ENCODE data around the gene CALU. TPM values are rescaled to one million over a fixed set of nuclear protein-coding genes. Genes with fewer than 3 reads are reported as not detected.

The CALU gene
- total RNA-seq, 3 donors from 2014 or later, result 46.0 to 47.7 (median 46.4) TPM

- no peak within 1 kb of the TSS for H3K4me3 Mint-ChIP-seq
- no peaks in the 10 kb centered on the region for H3K27me3 Mint-ChIP-seq (ENCODE audit: low read depth)
- peaks cover 10% of the 10 kb centered on the region for H3K4me1 Mint-ChIP-seq (ENCODE audit: low read depth)
- ATAC-seq, result no peak
- DNase-seq, result no peak
- peaks cover 23% of the 10 kb centered on the region for H3K36me3 Mint-ChIP-seq (ENCODE audit: insufficient read depth)
- H3K9me3 Mint-ChIP-seq, result peaks cover 19% of the 10 kb centered on the region
Measured at GRCh38 chr7:128775744-128776474, 36.8 kb downstream of the CALU start, which contains the start of gene OPN1SW. Gene OPN1SW, minus strand, starts transcription at chr7:128775794. Its CDS starts 13 bp downstream, at chr7:128775781.

GRCh38 chr7:128777156-128778123 is 38.3 kb downstream of the CALU start:
- no peak for ATAC-seq
- DNase-seq, result no peak
- peaks cover 13% of the 10 kb centered on the region for H3K36me3 Mint-ChIP-seq (ENCODE audit: insufficient read depth)
- no peaks in the 10 kb centered on the region for H3K27me3 Mint-ChIP-seq (ENCODE audit: low read depth)
- peaks cover 19% of the 10 kb centered on the region for H3K9me3 Mint-ChIP-seq
- peaks cover 10% of the 10 kb centered on the region for H3K4me1 Mint-ChIP-seq (ENCODE audit: low read depth)
- no peak overlapping the region for H3K4me3 Mint-ChIP-seq

- no peak for ATAC-seq
- Mint-ChIP-seq H3K4me1 (ENCODE audit: low read depth) (peaks cover 10% of the 10 kb centered on the region), H3K27me3 (ENCODE audit: low read depth) (no peaks in the 10 kb centered on the region), H3K36me3 (ENCODE audit: insufficient read depth) (peaks cover 6% of the 10 kb centered on the region), H3K4me3 (no peak overlapping the region), H3K9me3 (peaks cover 19% of the 10 kb centered on the region)
- no peak for DNase-seq
Measured at GRCh38 chr7:128778946-128779345, 39.8 kb downstream of the CALU start.

DNA sequence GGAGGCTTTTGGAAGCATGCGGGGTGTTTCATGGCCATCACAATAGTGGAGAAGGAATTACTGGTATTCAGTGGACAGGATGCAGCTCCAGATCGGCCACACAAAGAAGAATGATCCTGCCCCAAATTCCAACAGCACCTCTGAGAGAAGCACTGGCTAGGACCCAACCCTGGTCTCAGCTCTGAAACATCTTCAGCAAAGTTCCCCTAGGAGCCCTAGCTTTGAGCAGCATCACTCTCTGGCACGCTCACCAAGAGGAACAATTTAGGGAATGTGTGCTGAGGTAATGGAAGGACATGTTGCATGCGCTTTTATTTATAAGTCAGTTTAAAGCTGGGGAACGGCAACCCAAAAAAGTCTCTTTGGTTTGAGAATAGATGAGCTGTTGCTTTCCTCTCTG is 42.0 kb downstream of the CALU start:
- peaks cover 3% of the 10 kb centered on the region for H3K36me3 Mint-ChIP-seq (ENCODE audit: insufficient read depth)
- ATAC-seq, result no peak
- H3K27me3 Mint-ChIP-seq (ENCODE audit: low read depth), result no peaks in the 10 kb centered on the region
- peaks cover 18% of the 10 kb centered on the region for H3K9me3 Mint-ChIP-seq
- H3K4me1 Mint-ChIP-seq (ENCODE audit: low read depth), result peaks cover 10% of the 10 kb centered on the region
- H3K4me3 Mint-ChIP-seq, result no peak overlapping the region
- DNase-seq, result no peak

DNA sequence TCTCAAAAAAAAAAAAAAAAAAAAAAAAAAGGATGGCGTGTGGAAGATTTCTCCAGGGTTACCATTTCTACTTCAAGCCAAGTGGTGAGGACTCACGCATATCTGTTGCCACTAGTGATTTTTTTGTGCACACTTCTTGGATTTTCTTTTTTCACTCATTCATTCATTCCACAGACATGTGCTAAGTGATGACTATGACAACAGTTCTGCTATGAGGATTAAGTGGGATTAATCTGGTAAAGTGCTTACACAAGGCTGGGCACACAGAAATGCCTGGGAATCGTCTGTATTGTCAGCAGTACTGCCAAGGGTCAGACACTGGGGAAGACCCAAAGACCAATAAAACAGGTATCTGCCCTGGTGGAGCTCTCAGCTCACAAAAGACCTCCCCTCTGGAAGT is 42.7 kb downstream of the CALU start:
- no peak overlapping the region for H3K4me3 Mint-ChIP-seq
- DNase-seq, result no peak
- H3K27me3 Mint-ChIP-seq (ENCODE audit: low read depth), result no peaks in the 10 kb centered on the region
- no peak for ATAC-seq
- H3K9me3 Mint-ChIP-seq, result peaks cover 14% of the 10 kb centered on the region
- peaks cover 3% of the 10 kb centered on the region for H3K36me3 Mint-ChIP-seq (ENCODE audit: insufficient read depth)
- peaks cover 10% of the 10 kb centered on the region for H3K4me1 Mint-ChIP-seq (ENCODE audit: low read depth)

DNA sequence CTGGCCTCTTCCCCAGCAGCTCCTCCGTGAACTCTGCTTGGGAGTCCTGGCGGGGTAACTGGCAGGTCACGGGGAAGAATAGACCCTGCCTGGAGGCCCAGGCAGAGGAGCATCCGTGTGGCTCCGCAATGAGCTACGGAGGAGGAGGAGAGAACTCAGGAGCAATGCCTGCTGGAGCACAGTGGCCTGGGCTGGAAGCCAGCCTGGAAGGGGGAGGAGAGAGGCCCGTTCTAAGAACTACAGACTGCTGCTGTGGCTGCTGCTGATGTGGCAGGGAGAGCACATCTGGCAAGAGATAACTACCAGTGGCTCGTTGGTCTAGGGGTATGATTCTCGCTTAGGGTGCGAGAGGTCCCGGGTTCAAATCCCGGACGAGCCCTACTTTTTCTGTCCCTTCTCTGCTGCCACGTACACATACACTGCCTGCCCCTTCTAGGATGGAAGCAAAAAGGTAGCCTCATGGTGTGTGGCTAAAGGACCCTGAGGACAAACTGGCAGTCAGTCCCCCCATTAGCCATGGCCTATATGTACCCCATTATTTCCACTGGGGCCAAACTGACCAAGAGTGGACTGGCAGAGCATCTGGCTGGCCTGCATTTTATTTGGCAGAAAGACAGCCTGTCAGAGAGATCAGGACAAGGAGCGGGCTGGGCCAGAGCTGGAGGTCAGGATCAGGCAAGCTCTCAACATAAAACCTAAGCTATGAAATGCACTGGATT is 44.1 kb downstream of the CALU start:
- Mint-ChIP-seq H3K27me3 (ENCODE audit: low read depth) (no peaks in the 10 kb centered on the region), H3K36me3 (ENCODE audit: insufficient read depth) (no peaks in the 10 kb centered on the region), H3K4me1 (ENCODE audit: low read depth) (no peaks in the 10 kb centered on the region), H3K9me3 (no peaks in the 10 kb centered on the region), H3K4me3 (no peak overlapping the region)
- DNase-seq (no peak), ATAC-seq (no peak)

DNA sequence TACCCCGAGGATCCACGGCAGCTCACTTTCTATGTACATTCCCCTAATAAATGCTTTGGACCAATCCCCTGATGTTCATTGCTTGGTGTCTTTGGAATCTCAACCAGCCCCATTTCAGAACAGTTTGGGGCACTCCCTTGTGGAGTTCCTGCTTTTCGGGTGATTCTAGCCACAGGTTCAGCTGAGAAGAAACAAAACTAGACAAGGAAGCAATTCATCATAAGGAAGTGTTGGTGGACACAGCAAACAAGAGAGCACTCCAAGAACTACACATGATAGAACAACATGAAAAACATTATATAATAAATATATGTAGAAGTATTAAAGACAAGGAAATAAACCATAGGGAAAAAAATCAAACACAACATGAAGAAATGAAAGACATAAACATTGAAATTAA is 46.6 kb downstream of the CALU start:
- Mint-ChIP-seq H3K4me3 (no peak overlapping the region), H3K36me3 (ENCODE audit: insufficient read depth) (no peaks in the 10 kb centered on the region), H3K9me3 (no peaks in the 10 kb centered on the region), H3K27me3 (ENCODE audit: low read depth) (no peaks in the 10 kb centered on the region), H3K4me1 (ENCODE audit: low read depth) (peaks cover 4% of the 10 kb centered on the region)
- ATAC-seq (no peak), DNase-seq (no peak)

GRCh38 chr7:128788446-128789412 is 49.6 kb downstream of the CALU start:
- Mint-ChIP-seq H3K36me3 (ENCODE audit: insufficient read depth) (no peaks in the 10 kb centered on the region), H3K9me3 (no peaks in the 10 kb centered on the region), H3K4me3 (peak overlapping the region; percentile 81), H3K27me3 (ENCODE audit: low read depth) (no peaks in the 10 kb centered on the region), H3K4me1 (ENCODE audit: low read depth) (peaks cover 8% of the 10 kb centered on the region)
- ATAC-seq (no peak), DNase-seq (no peak)

- DNase-seq (no peak), ATAC-seq (peak in 1 of 2 donors; percentile 2)
- Mint-ChIP-seq H3K36me3 (ENCODE audit: insufficient read depth) (no peaks in the 10 kb centered on the region), H3K27me3 (ENCODE audit: low read depth) (no peaks in the 10 kb centered on the region), H3K4me1 (ENCODE audit: low read depth) (peaks cover 8% of the 10 kb centered on the region), H3K9me3 (no peaks in the 10 kb centered on the region), H3K4me3 (peak overlapping the region; percentile 81)
Measured at GRCh38 chr7:128790315-128791041, 51.3 kb downstream of the CALU start.

- Mint-ChIP-seq H3K27me3 (ENCODE audit: low read depth) (no peaks in the 10 kb centered on the region), H3K9me3 (no peaks in the 10 kb centered on the region), H3K4me1 (ENCODE audit: low read depth) (peaks cover 8% of the 10 kb centered on the region), H3K4me3 (peak within 1 kb of the TSS; percentile 81), H3K36me3 (ENCODE audit: insufficient read depth) (no peaks in the 10 kb centered on the region)
- ATAC-seq (peak; percentile 93 to 94), DNase-seq (peak; percentile 75)
Measured at GRCh38 chr7:128791121-128791971, 52.2 kb downstream of the CALU start, which contains the start of gene CCDC136. Gene CCDC136, plus strand, starts transcription at chr7:128791968. Its CDS starts 444 bp downstream, at chr7:128792412.

GRCh38 chr7:128791972-128792327 is 52.8 kb downstream of the CALU start:
- Mint-ChIP-seq H3K36me3 (ENCODE audit: insufficient read depth) (no peaks in the 10 kb centered on the region), H3K9me3 (no peaks in the 10 kb centered on the region), H3K4me1 (ENCODE audit: low read depth) (peaks cover 8% of the 10 kb centered on the region), H3K4me3 (peak overlapping the region; percentile 81), H3K27me3 (ENCODE audit: low read depth) (no peaks in the 10 kb centered on the region)
- ATAC-seq (no peak), DNase-seq (no peak)

- H3K27me3 Mint-ChIP-seq (ENCODE audit: low read depth), result no peaks in the 10 kb centered on the region
- no peaks in the 10 kb centered on the region for H3K9me3 Mint-ChIP-seq
- no peaks in the 10 kb centered on the region for H3K36me3 Mint-ChIP-seq (ENCODE audit: insufficient read depth)
- peaks cover 8% of the 10 kb centered on the region for H3K4me1 Mint-ChIP-seq (ENCODE audit: low read depth)
- ATAC-seq (no peak), DNase-seq (no peak)
- H3K4me3 Mint-ChIP-seq, result peak overlapping the region; percentile 60
Measured at GRCh38 chr7:128792471-128793180, 53.5 kb downstream of the CALU start.

Measured in activated T-cell treated with anti-CD3 and anti-CD28 coated beads, Interleukin-2, amount 50 U/mL, for 4 hours (primary cell).